ENCODE results near the gene SERPINE2.

The SERPINE2 gene

DNA sequence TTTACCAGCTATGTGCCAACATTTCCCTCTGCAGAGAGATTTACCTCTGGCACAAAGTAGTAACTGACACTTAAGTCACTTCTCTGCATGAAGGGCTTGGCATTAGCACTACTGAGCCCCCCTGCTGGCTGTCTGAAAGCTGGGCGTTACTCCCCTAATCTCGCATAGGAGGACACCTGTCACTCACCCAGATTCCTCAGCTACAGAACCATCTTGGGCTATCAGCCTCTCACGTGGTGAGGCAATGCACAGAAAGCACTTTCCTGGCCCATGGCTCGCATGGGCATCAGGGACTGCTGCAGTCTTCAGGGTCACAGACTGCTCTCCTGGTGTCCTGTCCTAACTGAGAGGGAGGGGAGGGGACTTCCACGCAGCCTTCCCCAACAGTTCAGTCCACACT is 12.0 kb downstream of the SERPINE2 start:
- H3K9me3 ChIP-seq (ENCODE audit: low read length) = no peaks in the 10 kb centered on the region
- TF ChIP-seq CTCF (IDR thresholded peaks at IDR 0.05; ENCODE audit: low read length) = no peak
- H3K4me2 ChIP-seq (ENCODE audit: low read length) = no peak overlapping the region
- H3K27ac ChIP-seq (ENCODE audit: low read depth, low read length, poor library complexity, severe bottlenecking) = no peak overlapping the region
- no peaks in the 10 kb centered on the region for H3K36me3 ChIP-seq (ENCODE audit: insufficient read depth, low read length)
- H3K27me3 ChIP-seq (ENCODE audit: insufficient read depth, low read length) = no peaks in the 10 kb centered on the region
- no peaks in the 10 kb centered on the region for H3K79me2 ChIP-seq (ENCODE audit: insufficient read depth, low read length)
- H4K20me1 ChIP-seq (ENCODE audit: insufficient read depth, low read length) = no peaks in the 10 kb centered on the region
- H3F3A ChIP-seq (ENCODE audit: insufficient read depth, low read length) = no peaks in the 10 kb centered on the region
- H3K4me1 ChIP-seq (ENCODE audit: insufficient read depth, low read length, severe bottlenecking) = peaks cover 13% of the 10 kb centered on the region
- H2AFZ ChIP-seq (ENCODE audit: low read length) = no peak overlapping the region
- H3K9ac ChIP-seq (ENCODE audit: low read length) = no peak overlapping the region
- no peaks in the 10 kb centered on the region for H3K9me2 ChIP-seq (ENCODE audit: low read depth, low read length)
- H3K4me3 ChIP-seq (ENCODE audit: low read depth, low read length, poor library complexity, severe bottlenecking) = no peak overlapping the region

DNA sequence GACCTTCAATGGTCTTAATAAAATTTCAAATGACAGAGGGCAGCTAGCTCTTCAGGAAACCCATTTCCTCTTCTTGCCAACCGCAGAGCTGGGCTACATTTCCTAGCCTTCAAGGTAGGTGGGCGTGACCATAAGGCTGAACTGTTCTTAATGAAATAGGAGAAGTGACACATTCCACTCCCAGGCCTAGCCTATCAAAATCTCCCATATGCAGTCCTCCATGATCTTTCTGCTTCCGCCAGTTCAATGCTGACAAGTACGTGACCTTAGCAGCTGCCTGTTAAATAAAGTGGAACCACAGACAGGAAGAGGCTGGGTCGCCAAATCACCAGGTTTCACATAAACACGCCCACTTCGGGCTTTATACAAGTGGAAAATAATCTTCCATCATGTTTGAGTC is 13.2 kb downstream of the SERPINE2 start:
- Histone ChIP-seq H3K79me2 (ENCODE audit: insufficient read depth, low read length) (no peaks in the 10 kb centered on the region), H4K20me1 (ENCODE audit: insufficient read depth, low read length) (no peaks in the 10 kb centered on the region), H3K4me2 (ENCODE audit: low read length) (peak overlapping the region; percentile 42; the same call in 1 of the 2 replicates), H3K4me3 (ENCODE audit: low read depth, low read length, poor library complexity, severe bottlenecking) (no peak overlapping the region), H3K9me2 (ENCODE audit: low read depth, low read length) (no peaks in the 10 kb centered on the region), H3K27me3 (ENCODE audit: insufficient read depth, low read length) (no peaks in the 10 kb centered on the region), H3K9ac (ENCODE audit: low read length) (no peak overlapping the region), H3K36me3 (ENCODE audit: insufficient read depth, low read length) (no peaks in the 10 kb centered on the region), H3K27ac (ENCODE audit: low read depth, low read length, poor library complexity, severe bottlenecking) (no peak overlapping the region), H3F3A (ENCODE audit: insufficient read depth, low read length) (no peaks in the 10 kb centered on the region), H3K9me3 (ENCODE audit: low read length) (no peaks in the 10 kb centered on the region), H3K4me1 (ENCODE audit: insufficient read depth, low read length, severe bottlenecking) (peaks cover 13% of the 10 kb centered on the region), H2AFZ (ENCODE audit: low read length) (no peak overlapping the region)
- TF ChIP-seq CTCF (IDR thresholded peaks at IDR 0.05; ENCODE audit: low read length) (no peak), EZH2 (IDR thresholded peaks at IDR 0.05; ENCODE audit: borderline replicate concordance, low read length) (no peak)

GRCh38 chr2:224024270-224024669 is 14.8 kb downstream of the SERPINE2 start:
- Histone ChIP-seq H3K9ac (ENCODE audit: low read length) (no peak overlapping the region), H3K4me2 (ENCODE audit: low read length) (no peak overlapping the region), H3F3A (ENCODE audit: insufficient read depth, low read length) (no peaks in the 10 kb centered on the region), H3K4me1 (ENCODE audit: insufficient read depth, low read length, severe bottlenecking) (peaks cover 13% of the 10 kb centered on the region), H3K36me3 (ENCODE audit: insufficient read depth, low read length) (no peaks in the 10 kb centered on the region), H4K20me1 (ENCODE audit: insufficient read depth, low read length) (no peaks in the 10 kb centered on the region), H3K27ac (ENCODE audit: low read depth, low read length, poor library complexity, severe bottlenecking) (no peak overlapping the region), H3K9me3 (ENCODE audit: low read length) (no peaks in the 10 kb centered on the region), H3K4me3 (ENCODE audit: low read depth, low read length, poor library complexity, severe bottlenecking) (no peak overlapping the region), H3K9me2 (ENCODE audit: low read depth, low read length) (no peaks in the 10 kb centered on the region), H2AFZ (ENCODE audit: low read length) (no peak overlapping the region), H3K27me3 (ENCODE audit: insufficient read depth, low read length) (no peaks in the 10 kb centered on the region), H3K79me2 (ENCODE audit: insufficient read depth, low read length) (no peaks in the 10 kb centered on the region)
- no peak for TF ChIP-seq EZH2 (IDR thresholded peaks at IDR 0.05; ENCODE audit: borderline replicate concordance, low read length)
- no peak for TF ChIP-seq CTCF (IDR thresholded peaks at IDR 0.05; ENCODE audit: low read length)

Data from OCI-LY1 (cell line).